HG03135 (cell line): ENCODE results near the gene ATXN7L2.

Source experiments
- ATAC-seq: cut with Tn5 transposase; IDR thresholded peaks from one replicate; pipeline ENCODE4 v1.9.1; 2021; ENCODE audit warnings: mild to moderate bottlenecking, moderate library complexity; ENCODE audit not compliant: unreplicated experiment

The ATXN7L2 gene

DNA sequence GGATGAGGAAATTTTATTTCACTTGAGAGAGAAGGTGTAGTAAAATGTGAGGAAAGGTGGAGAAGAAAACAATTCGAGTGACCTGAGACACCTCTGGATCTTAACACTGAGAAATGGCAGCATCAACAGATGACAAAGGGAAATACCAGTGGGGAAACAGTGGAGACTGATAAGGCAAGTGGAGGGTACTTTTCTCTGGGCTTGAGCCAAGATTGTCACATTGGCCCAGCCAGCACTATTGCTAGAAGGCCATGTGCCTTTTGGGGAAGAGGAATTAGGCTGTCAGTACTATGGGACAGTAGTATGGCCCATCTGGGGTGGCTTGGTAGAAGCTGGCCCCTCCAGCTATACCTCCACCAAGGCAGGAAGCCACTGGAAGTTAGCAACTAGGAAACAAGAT, 9.0 kb upstream of the ATXN7L2 start:
- ATAC-seq, result no peak

DNA sequence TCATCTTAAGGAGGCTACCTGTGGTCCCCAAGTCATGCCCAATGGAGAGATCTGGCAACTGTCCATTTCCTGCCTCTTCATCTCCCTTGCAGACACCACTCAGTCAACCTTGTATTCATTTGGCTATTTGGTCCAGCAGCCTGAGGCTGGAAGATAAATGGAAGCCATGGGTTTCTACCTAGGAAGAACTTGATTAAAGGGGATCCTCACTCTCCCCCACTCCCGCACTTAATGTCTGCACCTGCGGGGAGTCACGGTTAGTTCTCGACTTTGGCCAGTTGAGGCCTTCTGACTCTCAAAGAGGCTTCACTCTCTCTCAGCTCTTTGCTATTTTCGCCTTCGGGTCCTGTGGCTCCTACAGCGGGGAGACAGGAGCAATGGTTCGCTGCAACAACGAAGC, 8.4 kb upstream of the ATXN7L2 start:
- ATAC-seq, result no peak

DNA sequence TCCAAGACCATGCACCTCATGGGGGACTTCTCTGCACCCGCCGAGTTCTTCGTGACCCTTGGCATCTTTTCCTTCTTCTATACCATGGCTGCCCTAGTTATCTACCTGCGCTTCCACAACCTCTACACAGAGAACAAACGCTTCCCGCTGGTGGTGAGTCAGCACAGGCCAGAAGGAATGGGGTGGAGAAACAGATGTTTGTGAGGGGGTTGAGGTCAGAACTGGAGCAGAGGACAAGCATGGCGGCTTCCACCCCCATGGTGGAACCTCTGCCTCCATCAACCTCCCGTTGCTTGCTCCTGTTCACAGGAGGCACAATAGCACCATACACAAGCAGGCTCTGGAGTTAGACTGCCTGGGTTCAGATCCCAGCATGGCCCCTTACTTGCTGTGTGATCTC, 6.9 kb upstream of the ATXN7L2 start:
- ATAC-seq, result no peak

DNA sequence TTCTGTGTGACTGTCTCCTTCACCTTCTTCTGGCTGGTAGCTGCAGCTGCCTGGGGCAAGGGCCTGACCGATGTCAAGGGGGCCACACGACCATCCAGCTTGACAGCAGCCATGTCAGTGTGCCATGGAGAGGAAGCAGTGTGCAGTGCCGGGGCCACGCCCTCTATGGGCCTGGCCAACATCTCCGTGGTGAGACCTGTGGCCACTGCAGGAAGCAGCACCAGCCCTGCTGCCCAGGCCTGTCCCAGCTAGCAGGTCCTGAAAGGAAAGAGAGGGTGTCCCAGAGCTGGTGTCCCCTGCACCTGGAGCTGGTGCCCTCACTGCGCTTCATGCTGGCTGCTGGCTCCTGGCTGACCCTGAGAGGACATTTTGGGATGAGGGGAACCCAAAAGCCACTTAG, 5.9 kb upstream of the ATXN7L2 start:
- ATAC-seq, result no peak

DNA sequence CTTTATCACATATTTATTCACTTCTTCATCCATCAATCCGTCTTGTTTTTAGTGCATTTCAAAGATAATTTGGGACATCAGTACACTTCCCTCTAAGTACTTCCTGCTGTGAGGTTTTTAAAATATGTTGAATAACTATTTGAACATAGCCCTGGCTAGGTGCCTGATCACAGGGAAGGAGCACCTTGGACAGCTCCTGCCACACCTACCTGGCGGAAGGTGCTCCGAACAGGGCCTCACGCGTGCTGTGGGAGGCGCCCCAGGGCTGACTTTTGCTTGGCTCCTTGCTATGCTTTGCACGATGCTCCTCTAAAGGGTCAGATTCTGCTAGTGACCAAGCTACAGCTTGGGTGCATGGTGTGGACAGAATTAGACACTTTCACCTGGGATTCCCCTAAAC, 4.9 kb upstream of the ATXN7L2 start:
- no peak for ATAC-seq

DNA sequence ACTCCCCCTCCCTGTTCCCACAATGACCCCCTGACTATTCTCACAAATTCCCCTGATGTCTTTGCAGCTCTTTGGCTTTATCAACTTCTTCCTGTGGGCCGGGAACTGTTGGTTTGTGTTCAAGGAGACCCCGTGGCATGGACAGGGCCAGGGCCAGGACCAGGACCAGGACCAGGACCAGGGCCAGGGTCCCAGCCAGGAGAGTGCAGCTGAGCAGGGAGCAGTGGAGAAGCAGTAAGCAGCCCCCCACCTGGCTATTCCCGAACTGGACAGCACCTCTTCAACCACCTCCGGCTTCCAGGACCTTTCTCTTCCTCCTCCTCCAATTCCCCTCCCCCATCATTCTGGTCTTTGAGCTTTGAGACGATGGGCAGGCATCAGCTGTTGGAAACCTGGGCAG, 4.4 kb upstream of the ATXN7L2 start:
- ATAC-seq, result no peak

DNA sequence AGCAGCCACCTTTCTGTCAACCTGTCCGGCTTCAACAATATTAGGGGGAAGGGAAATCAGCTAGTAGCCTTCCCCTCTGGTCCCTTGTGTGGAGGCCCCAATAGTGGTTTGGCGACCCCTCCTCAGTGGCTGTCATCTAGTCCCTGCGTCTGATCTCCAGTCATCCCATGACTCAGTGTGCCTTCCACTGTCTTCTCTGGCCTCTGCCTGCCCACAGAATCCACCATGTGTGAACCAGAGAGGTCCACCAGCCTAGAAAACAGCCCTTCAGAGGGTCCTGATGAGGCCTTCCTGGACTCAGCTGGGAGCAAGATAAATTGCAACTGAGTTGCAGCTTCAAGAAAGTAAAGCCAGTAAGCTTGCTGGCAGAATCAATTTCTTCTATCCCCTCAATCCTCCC, 3.8 kb upstream of the ATXN7L2 start:
- ATAC-seq, result no peak

DNA sequence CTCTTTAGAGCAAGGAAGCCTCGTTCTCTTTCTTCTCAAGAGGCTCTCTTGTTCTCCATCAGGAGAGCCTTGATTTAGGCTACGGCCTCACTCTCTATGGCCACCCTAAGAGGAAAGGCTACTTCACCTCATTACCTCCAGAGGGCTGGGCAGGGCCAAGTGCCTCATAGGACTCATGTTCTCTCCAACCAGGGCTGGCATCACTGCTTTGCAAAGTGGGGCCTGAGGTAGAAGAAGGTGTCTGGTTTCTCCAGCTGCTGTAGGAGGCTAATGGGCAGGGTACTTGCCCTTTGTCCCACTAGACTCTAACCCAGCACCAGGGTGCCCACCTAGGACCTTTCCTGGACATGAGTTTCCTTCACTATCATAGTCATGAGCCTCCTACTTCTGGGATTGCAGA, 2.1 kb upstream of the ATXN7L2 start:
- ATAC-seq, result no peak

DNA sequence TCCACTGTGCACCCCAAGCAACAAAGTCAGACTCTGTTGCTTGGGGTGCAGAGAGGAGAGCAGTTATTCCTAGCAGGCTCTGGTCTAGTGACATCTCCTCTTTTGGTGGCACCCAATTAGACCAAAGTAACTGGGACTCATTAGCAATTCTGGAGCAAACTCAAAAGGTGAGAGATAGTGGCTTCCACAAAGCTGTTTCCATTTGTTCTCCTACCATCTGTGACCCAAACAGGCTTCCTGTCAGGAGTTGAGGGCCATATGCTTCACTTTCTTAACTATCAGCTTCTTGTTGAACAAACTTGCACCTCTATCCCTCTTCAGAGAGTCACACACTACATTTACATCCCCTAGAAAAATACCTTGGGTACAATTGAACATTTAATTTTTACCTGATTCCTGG, 1.5 kb upstream of the ATXN7L2 start:
- no peak for ATAC-seq

DNA sequence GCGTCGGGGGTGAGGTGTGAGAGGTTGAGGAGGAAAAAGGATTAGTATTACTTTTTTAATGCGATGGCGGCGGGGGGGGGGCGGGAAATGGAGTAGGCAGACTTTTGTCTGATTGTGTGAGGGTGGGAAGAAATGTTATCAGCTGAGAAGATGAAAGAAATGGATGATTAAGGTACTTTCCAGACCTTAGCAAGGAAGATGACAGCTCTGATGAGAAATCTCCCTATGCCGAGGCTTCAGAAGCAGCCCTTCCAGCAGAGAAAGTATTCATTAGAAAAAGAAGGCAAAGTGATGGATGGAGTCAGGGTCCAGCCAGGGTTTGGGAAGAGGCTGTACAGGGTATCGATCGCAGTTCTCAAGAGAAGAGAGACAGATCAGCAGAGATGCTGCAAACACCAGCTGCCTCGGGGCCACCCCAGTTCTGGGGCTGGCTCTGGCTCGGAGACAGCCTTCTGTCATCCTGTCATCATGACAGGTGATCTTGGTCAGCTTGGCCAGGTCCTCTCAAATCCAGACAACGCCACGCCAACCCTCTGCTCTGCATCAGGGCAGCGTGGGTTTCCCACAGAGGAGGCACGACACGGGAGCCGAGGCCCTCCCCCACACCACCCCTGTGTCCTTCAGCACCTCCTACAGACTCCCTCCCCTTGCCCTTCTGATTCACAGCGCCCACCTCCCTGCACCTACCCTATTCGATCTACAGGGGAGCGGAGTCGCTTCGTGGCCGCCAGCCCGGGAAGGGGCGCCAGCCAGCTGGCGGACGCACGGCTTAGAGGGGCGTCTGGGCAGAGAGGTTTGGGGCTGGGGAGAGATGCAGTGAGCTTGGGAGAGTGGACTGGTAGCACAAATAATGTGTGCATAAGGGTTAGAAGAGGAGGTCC, 674 bp upstream of the ATXN7L2 start:
- peak; percentile 8 for ATAC-seq

DNA sequence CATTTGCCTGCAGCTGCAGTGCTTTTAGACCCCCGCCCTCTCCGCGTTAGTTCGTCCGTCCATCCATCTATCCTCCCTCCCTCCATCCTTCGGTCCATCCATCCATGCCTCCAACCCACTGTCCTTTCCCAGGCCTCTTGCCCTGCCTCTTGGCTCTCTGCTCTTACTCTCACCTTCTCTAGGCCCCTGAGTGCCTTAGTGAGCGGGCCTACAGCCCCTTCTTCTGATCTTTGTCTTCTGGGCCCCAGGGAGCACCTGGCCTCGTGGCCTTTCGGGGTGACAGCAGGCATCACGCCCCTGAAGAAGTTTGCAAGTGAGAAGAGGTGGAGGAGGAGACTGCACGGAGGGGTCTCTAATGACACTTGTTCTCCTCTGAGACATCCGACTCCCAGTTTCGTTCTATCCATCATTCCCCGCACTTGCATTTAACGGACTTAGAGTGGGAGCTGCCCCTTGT, 842 bp downstream of the ATXN7L2 start:
- ATAC-seq, result no peak

DNA sequence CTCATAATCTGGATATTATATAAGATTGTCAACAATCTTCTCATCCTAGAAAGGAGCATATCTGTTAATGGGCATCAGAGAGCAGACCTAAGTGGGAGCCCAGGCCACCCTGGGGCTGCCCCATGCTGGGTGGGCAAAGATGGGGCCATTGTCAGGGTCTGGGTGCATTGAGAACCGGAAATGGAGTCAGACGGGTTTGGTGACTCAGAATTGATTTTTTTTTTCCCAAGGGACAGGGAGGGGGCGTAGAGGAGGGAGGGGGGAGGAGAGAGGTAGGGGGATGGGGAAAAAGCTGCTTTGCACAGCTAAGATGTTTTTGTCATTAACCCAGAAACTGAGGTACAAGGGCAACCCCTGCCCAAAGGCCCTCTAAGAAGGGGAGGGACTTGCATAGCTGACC, 1.3 kb downstream of the ATXN7L2 start:
- ATAC-seq, result no peak

DNA sequence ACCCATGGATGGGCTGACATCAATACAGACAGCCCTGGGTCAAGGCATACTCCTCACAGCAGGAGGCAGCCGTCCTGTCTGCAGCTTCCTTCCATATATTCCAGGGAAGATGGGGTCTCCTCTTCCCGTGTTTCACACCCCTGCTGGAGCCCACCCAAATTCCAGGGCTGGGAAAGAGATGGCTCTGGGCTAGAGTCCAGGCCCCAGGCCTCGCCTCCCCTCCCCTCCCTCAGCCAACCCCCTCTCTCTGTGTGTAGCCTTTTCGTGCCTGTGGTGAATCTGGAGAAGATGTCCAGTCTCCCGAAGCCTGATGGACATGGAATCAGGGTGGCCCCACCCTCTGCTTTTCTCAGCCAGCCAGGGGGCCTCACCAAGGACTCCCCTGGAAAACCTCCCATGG, 3.6 kb downstream of the ATXN7L2 start:
- ATAC-seq, result no peak

DNA sequence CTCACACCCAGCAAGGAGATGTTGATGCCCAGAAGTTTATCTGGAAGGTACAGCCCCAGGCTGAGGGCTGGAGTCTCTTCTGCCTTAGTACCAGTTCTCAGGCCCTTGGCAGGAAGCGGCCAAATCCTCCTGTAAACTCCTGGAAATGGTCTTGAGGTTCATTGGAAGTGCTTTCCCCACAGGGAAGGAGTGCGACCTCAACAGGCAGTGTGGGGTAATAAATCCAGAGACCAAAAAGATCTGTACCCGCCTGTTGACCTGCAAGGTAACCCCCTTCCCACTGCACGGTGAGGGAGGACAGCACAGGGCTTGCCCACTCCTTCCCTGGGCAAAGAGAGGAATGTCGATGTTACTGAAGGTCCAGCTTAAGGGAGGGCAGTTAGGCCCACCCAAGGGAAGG, 4.5 kb downstream of the ATXN7L2 start:
- no peak for ATAC-seq

DNA sequence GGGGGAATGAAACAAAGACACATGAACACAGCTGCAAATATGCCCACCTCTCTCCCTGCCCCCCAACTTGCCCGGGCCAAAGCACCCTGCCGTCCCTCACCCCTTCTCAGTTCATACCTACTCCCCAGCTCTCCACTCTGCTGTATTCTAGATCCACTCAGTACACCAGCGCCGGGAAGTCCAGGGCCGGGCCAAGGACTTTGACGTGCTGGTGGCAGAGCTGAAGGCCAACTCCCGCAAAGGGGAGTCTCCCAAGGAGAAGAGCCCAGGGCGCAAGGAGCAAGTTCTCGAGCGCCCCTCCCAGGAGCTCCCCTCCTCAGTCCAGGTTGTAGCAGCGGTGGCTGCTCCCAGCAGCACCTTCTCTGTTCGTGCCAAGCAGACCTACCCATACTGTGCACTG, 5.0 kb downstream of the ATXN7L2 start:
- ATAC-seq, result no peak

DNA sequence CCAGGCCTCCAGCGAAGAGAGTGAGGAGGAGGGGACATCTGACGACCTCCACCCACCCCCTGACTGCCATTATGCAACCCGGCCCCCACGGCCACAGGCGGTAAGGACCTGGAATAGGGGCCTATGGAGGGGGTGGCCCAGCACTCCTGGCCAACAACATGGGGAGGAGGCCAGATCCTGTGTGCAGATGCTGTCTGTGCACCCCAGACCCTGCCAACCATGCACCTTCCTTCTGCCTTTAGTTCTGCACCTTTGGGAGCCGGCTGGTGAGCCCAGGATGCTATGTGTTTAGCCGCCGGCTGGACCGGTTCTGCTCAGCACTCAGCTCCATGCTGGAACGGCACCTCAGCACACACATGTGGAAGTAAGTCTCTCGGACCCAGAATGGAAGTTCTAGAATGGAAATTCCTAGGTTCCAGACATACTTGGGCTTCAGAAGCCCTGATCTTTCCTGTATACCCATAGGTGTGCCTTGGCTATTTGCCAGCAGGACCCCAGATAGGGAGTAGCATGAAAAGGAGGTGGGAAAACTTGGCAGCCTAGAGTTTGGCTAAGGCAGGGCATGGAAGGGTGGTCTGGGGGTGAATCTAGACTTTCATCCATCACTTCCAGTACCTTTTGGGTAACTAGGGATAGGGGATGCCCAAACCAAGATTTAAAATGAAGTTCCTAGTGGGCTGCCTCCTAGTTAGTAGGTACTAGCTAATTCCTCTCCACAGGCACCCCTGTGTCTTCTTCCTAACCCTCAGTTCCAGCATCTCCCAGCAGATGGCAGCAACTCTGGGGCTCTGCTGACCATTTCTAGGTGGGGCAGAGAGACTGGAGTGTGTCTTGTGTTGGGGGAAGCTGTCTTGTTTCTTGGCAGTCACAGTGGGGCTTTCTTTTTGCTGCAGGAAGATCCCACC, 6.6 kb downstream of the ATXN7L2 start:
- ATAC-seq, result no peak

DNA sequence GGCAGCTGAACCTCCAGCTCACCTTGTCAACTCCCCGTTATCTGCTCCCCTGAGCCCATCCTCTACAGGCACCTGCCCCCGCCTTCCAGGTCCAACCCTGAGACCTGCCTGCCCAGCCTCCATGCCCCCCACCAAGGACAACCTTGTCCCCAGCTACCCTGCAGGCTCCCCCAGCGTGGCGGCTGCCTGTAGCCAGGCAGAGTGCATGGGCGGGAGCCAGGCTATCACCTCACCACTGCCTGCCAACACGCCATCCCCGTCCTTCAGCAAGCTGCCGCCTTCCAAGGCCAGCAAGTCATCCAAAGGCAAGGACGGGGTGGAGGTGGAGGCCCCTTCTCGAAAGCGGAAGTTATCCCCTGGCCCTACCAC, 7.2 kb downstream of the ATXN7L2 start:
- ATAC-seq, result no peak

DNA sequence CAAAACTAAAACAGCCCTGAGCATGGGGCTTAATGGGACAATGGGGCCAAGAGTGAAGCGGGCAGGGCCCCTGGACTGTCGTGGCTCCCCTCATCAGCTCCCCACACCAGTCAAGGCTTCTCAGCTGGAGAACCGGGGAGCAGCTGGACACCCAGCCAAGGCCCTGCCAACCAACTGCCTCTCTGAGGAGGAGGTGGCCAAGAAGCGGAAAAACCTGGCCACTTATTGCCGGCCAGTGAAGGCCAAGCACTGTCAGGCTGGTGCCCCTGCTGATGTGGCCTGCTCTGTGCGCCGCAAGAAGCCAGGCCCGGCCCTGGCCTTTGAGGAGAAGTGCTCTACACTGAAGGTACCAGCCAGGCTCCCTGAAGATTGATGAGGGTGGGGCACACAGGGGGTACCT, 7.7 kb downstream of the ATXN7L2 start:
- ATAC-seq, result no peak

DNA sequence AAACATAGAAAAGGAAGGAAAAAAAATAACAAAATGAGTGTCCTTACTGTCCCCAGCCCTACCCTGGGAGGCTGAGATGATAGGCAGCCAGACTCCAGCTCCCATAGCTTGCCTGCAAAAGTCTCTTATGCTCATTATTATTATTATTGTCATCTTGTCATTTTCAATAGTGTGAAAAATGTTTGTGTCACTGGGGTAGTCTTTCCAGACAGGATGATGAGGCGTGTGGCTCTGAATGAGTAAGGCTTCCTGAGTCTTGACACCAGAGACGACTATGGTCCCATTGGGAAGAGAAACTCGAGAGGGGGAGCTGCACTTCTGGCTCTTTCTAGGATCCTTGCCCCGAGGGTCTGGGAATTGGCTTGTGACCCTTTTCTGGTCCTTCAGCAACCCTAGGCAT, 9.1 kb downstream of the ATXN7L2 start:
- ATAC-seq, result no peak

DNA sequence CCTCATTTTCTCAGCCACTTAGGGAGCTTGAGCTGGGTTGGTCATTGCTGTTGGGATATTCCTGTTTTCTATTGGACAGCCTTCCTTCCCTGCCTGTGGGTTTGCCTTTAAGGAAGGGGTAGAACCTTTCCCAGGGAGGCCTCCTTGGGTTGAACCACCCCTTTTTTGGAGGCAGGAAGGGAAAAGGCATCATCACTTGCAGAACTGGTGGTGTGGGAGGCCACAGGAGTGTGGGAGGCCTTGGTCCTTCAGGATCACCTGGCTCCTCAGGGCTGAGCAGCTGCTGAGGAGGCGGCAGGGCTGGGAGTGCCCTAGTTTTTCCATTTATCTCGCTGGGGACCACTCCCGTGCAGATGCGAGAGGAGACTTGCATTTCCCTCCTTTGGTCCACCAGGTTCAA, 9.5 kb downstream of the ATXN7L2 start:
- no peak for ATAC-seq

DNA sequence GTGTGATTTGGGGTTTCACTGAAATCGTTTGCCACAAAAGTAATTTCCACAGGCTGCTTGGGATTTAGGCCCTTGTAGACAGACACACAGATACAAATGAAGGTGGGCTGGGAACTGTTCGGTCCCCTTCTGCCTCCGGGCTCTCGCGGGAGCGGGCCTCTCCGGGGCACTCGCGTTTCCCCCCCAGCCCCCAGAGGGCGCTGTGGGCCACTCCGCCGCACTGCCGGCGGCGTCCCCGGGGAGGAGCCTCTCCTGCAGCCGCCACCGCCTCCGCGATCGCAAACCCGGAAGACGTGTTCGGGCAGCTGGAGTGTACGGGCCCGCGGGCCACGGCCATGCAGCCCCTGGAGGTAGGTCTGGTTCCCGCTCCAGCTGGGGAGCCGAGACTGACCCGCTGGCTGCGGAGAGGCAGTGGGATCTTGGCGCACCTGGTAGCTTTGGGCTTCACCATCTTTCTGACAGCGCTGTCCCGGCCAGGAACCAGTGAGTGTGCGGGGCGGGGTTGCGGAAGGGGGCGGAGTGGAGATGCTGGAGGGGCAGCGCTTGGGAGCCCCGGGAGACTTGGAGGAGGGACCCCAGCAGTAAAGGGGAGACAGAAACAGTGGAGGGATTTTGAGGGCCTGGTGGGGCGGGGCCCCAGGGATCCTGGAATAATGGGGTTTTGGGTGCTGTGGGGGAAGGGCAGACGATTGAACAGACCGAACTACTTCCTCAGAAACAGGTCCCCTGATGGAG, 10.3 kb downstream of the ATXN7L2 start, which contains the start of gene CYB561D1:
TSS of gene CYB561D1 (plus strand) at position 290 of the 735 bp plus-strand sequence. CDS start at position 336, 46 bp downstream.
- ATAC-seq, result peak; percentile 79
